Upper lobe of left lung (tissue), 6 donors: ENCODE results near the gene ZNF785. TPM values are rescaled to one million over a fixed set of nuclear protein-coding genes. Genes with fewer than 3 reads are reported as not detected.
A peak's percentile ranks its signal among the peaks of the same experiment; 100 is the strongest.
"Not testable (repeated sequence)": the region's sequence is repeated elsewhere in the genome, so short reads cannot be mapped to it uniquely, and the experiment has no call there.

ENCODE experiments used
- ATAC-seq, 2 donors: fragments of 200-7000 bp; cut with Tn5 transposase; one replicate each; pipeline ENCODE4 v1.9.1; 2022; ENCODE audit warnings: mild to moderate bottlenecking in 2 of 2, moderate library complexity in 2 of 2; ENCODE audit not compliant: low FRiP score in 2 of 2
- DNase-seq, 2 donors: peaks; one replicate each; pipeline ENCODE4 v3.0.0-alpha.2; 2019 to 2020
- H3K27ac ChIP-seq, 4 donors: fragments of 200-600 bp; sonication (generic); one replicate each; pipeline ENCODE4 v1.5.1; 2016 to 2019
- H3K27me3 ChIP-seq, 4 donors: fragments of 200-600 bp; sonication (generic); one replicate each; pipeline ENCODE4 v1.5.1; 2017 to 2019
- H3K36me3 ChIP-seq, 4 donors: fragments of 200-600 bp; sonication (generic); one replicate each; pipeline ENCODE4 v1.5.1; 2016 to 2019
- H3K4me1 ChIP-seq, 4 donors: fragments of 200-600 bp; sonication (generic); one replicate each; pipeline ENCODE4 v1.5.1; 2018 to 2019
- H3K4me3 ChIP-seq, 4 donors: fragments of 200-600 bp; sonication (generic); one replicate each; pipeline ENCODE4 v1.5.1; 2017 to 2019; ENCODE audit warnings: mild to moderate bottlenecking in 2 of 4, moderate library complexity in 1 of 4
- H3K9me3 ChIP-seq, 4 donors: fragments of 200-600 bp; sonication (generic); one replicate each; pipeline ENCODE4 v1.5.1; 2018 to 2019
- CTCF ChIP-seq, 6 experiments: fragments of 450-650 bp in 4 of 6; fragments of 200-600 bp in 2 of 6; sonication (generic) in 2 of 6; IDR thresholded peaks; one replicate each; pipeline ENCODE4 v1.5.1; 2016 to 2019; ENCODE audit warnings: antibody characterized with exemption in 6 of 6
- EP300 ChIP-seq, 4 donors: sonication (generic); formaldehyde crosslinking; IDR thresholded peaks; one replicate each; pipeline ENCODE4 v1.5.1; 2017; ENCODE audit warnings: antibody characterized with exemption in 4 of 4, control low read depth in 2 of 4
- POLR2A ChIP-seq, 4 donors: fragments of 450-650 bp; IDR thresholded peaks; one replicate each; pipeline ENCODE4 v1.5.1; 2016 to 2017; ENCODE audit warnings: antibody characterized with exemption in 4 of 4, mild to moderate bottlenecking in 2 of 4
- POLR2AphosphoS5 ChIP-seq, 2 donors: sonication (generic); formaldehyde crosslinking; IDR thresholded peaks; one replicate each; pipeline ENCODE4 v1.5.1; 2017; ENCODE audit warnings: antibody characterized with exemption in 2 of 2
- WGBS, 2 donors: methylation state at CpG; one replicate each; pipeline ENCODE4 v1.1.5; 2017 to 2018; 5-methylcytosine and 5-hydroxymethylcytosine counted together
- total RNA-seq, 6 donors: library from RNA; depleted of rRNA in 4 of 6; stranded (reverse); fragments of >200 nt in 4 of 6; gene quantifications; one replicate each; pipeline versions ENCODE4 v1.1.0 to v1.2.1, GENCODE V29; 2016 to 2021
- donor health status: DM: no; HTN: no; CAD: no; lungs with moderate emphysema.
- donor health status: DM: no; HTN: yes; CAD: no; lungs with severe emphysema.

Gene ZNF785
- 10 to 100 TPM in 4 of 6 donors, 1 to 10 TPM in 2; 7.3 to 52.4 (median 15.3) TPM for total RNA-seq

- Histone ChIP-seq H3K36me3 (peaks cover 0 to 27% (median 19%) of the 10 kb centered on the region in 4 donors), H3K9me3 (no peaks in the 10 kb centered on the region), H3K4me3 (peak within 1 kb of the TSS; percentile 68 to 87 (median 82)), H3K27me3 (no peaks in the 10 kb centered on the region), H3K4me1 (peaks cover 12 to 24% (median 15%) of the 10 kb centered on the region in 4 donors), H3K27ac (peak within 1 kb of the TSS; percentile 86 to 97 (median 93))
- DNase-seq (peak; percentile 96 to 99), ATAC-seq (peak; percentile 99 to 100)
- WGBS, 2 donors, result 0% methylated on average over 24 to 30 of the region's 50 CpGs
- TF ChIP-seq CTCF (IDR thresholded peaks at IDR 0.05), result peak in 4 of 6 experiments; percentile 14 to 50 (median 42)
- TF ChIP-seq POLR2A (IDR thresholded peaks at IDR 0.05), result peak in 2 of 4 donors; percentile 38 to 58
- no peak for TF ChIP-seq EP300 (IDR thresholded peaks at IDR 0.05)
- TF ChIP-seq POLR2AphosphoS5 (IDR thresholded peaks at IDR 0.05), result peak; percentile 86 to 88
Measured at GRCh38 chr16:30585400-30586191, at the start of gene ZNF785. TSS of gene ZNF785 (minus strand) at chr16:30585697. CDS start at chr16:30585611, 86 bp downstream.

- peaks cover 12 to 18% (median 15%) of the 10 kb centered on the region in 4 donors for H3K4me1 ChIP-seq
- peak overlapping the region in 3 of 4 donors; percentile 61 to 66 (median 62) for H3K4me3 ChIP-seq
- TF ChIP-seq CTCF (IDR thresholded peaks at IDR 0.05) (no peak), EP300 (IDR thresholded peaks at IDR 0.05) (no peak)
- H3K27me3 ChIP-seq, result no peaks in the 10 kb centered on the region
- WGBS, 2 donors, result 78 to 81% methylated on average over 15 to 17 of the region's 17 CpGs
- no peaks in the 10 kb centered on the region for H3K9me3 ChIP-seq
- DNase-seq (no peak), ATAC-seq (no peak)
- H3K27ac ChIP-seq, result peak overlapping the region; percentile 80 to 92 (median 89)
- no peaks in the 10 kb centered on the region for H3K36me3 ChIP-seq
Measured at GRCh38 chr16:30633526-30633925, 48.0 kb upstream of the ZNF785 start.

- not testable (repeated sequence) for H3K4me3 ChIP-seq, H3K36me3 ChIP-seq, ATAC-seq, H3K27me3 ChIP-seq, DNase-seq, H3K27ac ChIP-seq, H3K9me3 ChIP-seq
- 94 to 98% methylated on average over 7 of the region's 7 CpGs for WGBS, 2 donors
- H3K4me1 ChIP-seq, result peaks cover 12 to 18% (median 16%) of the 10 kb centered on the region in 4 donors
Measured at GRCh38 chr16:30632454-30632853, 47.0 kb upstream of the ZNF785 start.

- ATAC-seq (peak; percentile 90 to 93), DNase-seq (peak in 1 of 2 donors; percentile 81)
- no peaks in the 10 kb centered on the region for H3K27me3 ChIP-seq
- peaks cover 3 to 9% (median 7%) of the 10 kb centered on the region in 4 donors for H3K4me1 ChIP-seq
- no peaks in the 10 kb centered on the region for H3K9me3 ChIP-seq
- no peaks in the 10 kb centered on the region for H3K36me3 ChIP-seq
- TF ChIP-seq POLR2A (IDR thresholded peaks at IDR 0.05), result no peak
- peak in 1 of 2 donors; percentile 29 for TF ChIP-seq POLR2AphosphoS5 (IDR thresholded peaks at IDR 0.05)
- TF ChIP-seq CTCF (IDR thresholded peaks at IDR 0.05), result peak; percentile 83 to 89 (median 86)
- TF ChIP-seq EP300 (IDR thresholded peaks at IDR 0.05), result no peak
- peak overlapping the region in 2 of 4 donors; percentile 37 to 53 for H3K27ac ChIP-seq
- 37 to 42% methylated on average over 18 of the region's 18 CpGs for WGBS, 2 donors
- peak overlapping the region in 2 of 4 donors; percentile 23 to 26 for H3K4me3 ChIP-seq
Measured at GRCh38 chr16:30628628-30629540, 43.4 kb upstream of the ZNF785 start.

GRCh38 chr16:30626236-30626635 is 40.7 kb upstream of the ZNF785 start:
- no peak for DNase-seq
- WGBS, 2 donors, result 84 to 91% methylated on average over 9 of the region's 9 CpGs
- Histone ChIP-seq H3K4me3 (no peak overlapping the region), H3K27ac (no peak overlapping the region), H3K36me3 (no peaks in the 10 kb centered on the region), H3K4me1 (peaks cover 0 to 3% (median 3%) of the 10 kb centered on the region in 4 donors), H3K27me3 (no peaks in the 10 kb centered on the region), H3K9me3 (no peaks in the 10 kb centered on the region)
- no peak for ATAC-seq
- TF ChIP-seq CTCF (IDR thresholded peaks at IDR 0.05), result no peak
